Liver (tissue), 9 donors: ENCODE data around the gene CAMK2B. TPM values are rescaled to one million over a fixed set of nuclear protein-coding genes. Genes with fewer than 3 reads are reported as not detected.

Source experiments
- DNase-seq: peaks from one replicate; pipeline ENCODE4 v3.0.0-alpha.2; 2017; ENCODE audit warnings: low spot score
- H3K27ac ChIP-seq, 2 donors: one replicate each; pipeline ENCODE4 v1.7.0; 2013; ENCODE audit warnings: inconsistent platforms in 2 of 2, low read length in 2 of 2, control low read depth in 1 of 2, low read depth in 1 of 2, mild to moderate bottlenecking in 1 of 2
- H3K27me3 ChIP-seq, 4 donors: one replicate each; pipeline versions ENCODE4 v1.6.1 to v1.7.0; 2013; ENCODE audit warnings: low read length in 3 of 4, inconsistent platforms in 1 of 4, mild to moderate bottlenecking in 1 of 4, moderate library complexity in 1 of 4; ENCODE audit not compliant: control insufficient read depth in 4 of 4, insufficient read depth in 4 of 4
- H3K36me3 ChIP-seq, 4 donors: one replicate each; pipeline versions ENCODE4 v1.6.1 to v1.7.0; 2013; ENCODE audit warnings: low read length in 3 of 4, mild to moderate bottlenecking in 3 of 4, low read depth in 1 of 4, moderate library complexity in 1 of 4; ENCODE audit not compliant: control insufficient read depth in 4 of 4, insufficient read depth in 3 of 4
- H3K4me1 ChIP-seq, 4 donors: one replicate each; pipeline versions ENCODE4 v1.6.1 to v1.7.0; 2013; ENCODE audit warnings: low read length in 3 of 4, mild to moderate bottlenecking in 3 of 4, moderate library complexity in 1 of 4; ENCODE audit not compliant: control insufficient read depth in 4 of 4, insufficient read depth in 4 of 4
- H3K4me3 ChIP-seq, 3 donors: one replicate each; pipeline versions ENCODE4 v1.6.1 to v1.7.0; 2013; ENCODE audit warnings: low read length in 3 of 3, control low read depth in 1 of 3, low read depth in 1 of 3, mild to moderate bottlenecking in 1 of 3
- H3K9ac ChIP-seq, 2 donors: one replicate each; pipeline ENCODE4 v1.7.0; 2013; ENCODE audit warnings: low read length in 2 of 2, mild to moderate bottlenecking in 2 of 2, moderate library complexity in 2 of 2, control low read depth in 1 of 2, low read depth in 1 of 2
- H3K9me3 ChIP-seq, 4 donors: one replicate each; pipeline versions ENCODE4 v1.6.1 to v1.7.0; 2013; ENCODE audit warnings: low read length in 3 of 4; ENCODE audit not compliant: control insufficient read depth in 4 of 4
- ATF3 ChIP-seq: IDR thresholded peaks from 2 replicates; pipeline ENCODE4 v1.6.1; 2016; ENCODE audit warnings: antibody characterized with exemption
- CTCF ChIP-seq: fragments of 150-350 bp; IDR thresholded peaks from 2 replicates; pipeline ENCODE4 v1.5.1; 2017; ENCODE audit warnings: improper control_type of control experiment, low read depth, low read length; ENCODE audit not compliant: missing input control
- EGR1 ChIP-seq, 2 donors: IDR thresholded peaks; 2 replicates each; pipeline ENCODE4 v1.6.1; 2016 to 2018; ENCODE audit warnings: antibody characterized with exemption in 2 of 2, low read depth in 2 of 2
- FOXA1 ChIP-seq: IDR thresholded peaks from 2 replicates; pipeline ENCODE4 v1.6.1; 2016; ENCODE audit warnings: antibody characterized with exemption
- FOXA2 ChIP-seq: IDR thresholded peaks from 2 replicates; pipeline ENCODE4 v1.6.1; 2016; ENCODE audit warnings: antibody characterized with exemption
- GABPA ChIP-seq, 2 donors: IDR thresholded peaks in 1 of 2; conservative IDR thresholded peaks in 1 of 2; 2 replicates each; pipeline ENCODE4 v1.6.1; 2016; ENCODE audit warnings: antibody characterized with exemption in 2 of 2, mild to moderate bottlenecking in 1 of 2, moderate library complexity in 1 of 2
- HNF4A ChIP-seq, 2 donors: conservative IDR thresholded peaks; 2 replicates each; pipeline ENCODE4 v1.6.1; 2016; ENCODE audit warnings: antibody characterized with exemption in 2 of 2, mild to moderate bottlenecking in 2 of 2
- HNF4G ChIP-seq: IDR thresholded peaks from 2 replicates; pipeline ENCODE4 v1.6.1; 2016; ENCODE audit warnings: antibody characterized with exemption
- JUND ChIP-seq, 2 donors: IDR thresholded peaks; 2 replicates each; pipeline ENCODE4 v1.6.1; 2016; ENCODE audit warnings: antibody characterized with exemption in 2 of 2
- MAX ChIP-seq: IDR thresholded peaks from 2 replicates; pipeline ENCODE4 v1.6.1; 2016; ENCODE audit warnings: antibody characterized with exemption
- NR2F2 ChIP-seq: IDR thresholded peaks from 2 replicates; pipeline ENCODE4 v1.6.1; 2016; ENCODE audit warnings: antibody characterized with exemption
- RAD21 ChIP-seq, 2 donors: IDR thresholded peaks; 2 replicates each; pipeline ENCODE4 v1.6.1; 2016; ENCODE audit warnings: antibody characterized with exemption in 2 of 2, mild to moderate bottlenecking in 2 of 2
- REST ChIP-seq: IDR thresholded peaks from 2 replicates; pipeline ENCODE4 v1.6.1; 2016; ENCODE audit warnings: antibody characterized with exemption, mild to moderate bottlenecking
- RXRA ChIP-seq, 2 donors: IDR thresholded peaks; 2 replicates each; pipeline ENCODE4 v1.6.1; 2017 to 2018; ENCODE audit warnings: antibody characterized with exemption in 2 of 2, mild to moderate bottlenecking in 1 of 2
- SP1 ChIP-seq: IDR thresholded peaks from 2 replicates; pipeline ENCODE4 v1.6.1; 2018; ENCODE audit warnings: antibody characterized with exemption, mild to moderate bottlenecking
- TAF1 ChIP-seq: conservative IDR thresholded peaks from 2 replicates; pipeline ENCODE4 v1.6.1; 2016; ENCODE audit warnings: antibody characterized with exemption, mild to moderate bottlenecking
- YY1 ChIP-seq: IDR thresholded peaks from 2 replicates; pipeline ENCODE4 v1.6.1; 2016; ENCODE audit warnings: antibody characterized with exemption, mild to moderate bottlenecking
- ZBTB33 ChIP-seq: IDR thresholded peaks from 2 replicates; pipeline ENCODE4 v1.6.1; 2016; ENCODE audit warnings: antibody characterized with exemption
- WGBS: extraction: QIAGEN DNeasy Blood & Tissue Kit; methylation state at CpG from one replicate; pipeline ENCODE4 v1.1.7; 2013; 5-methylcytosine and 5-hydroxymethylcytosine counted together
- polyA plus RNA-seq, 2 donors: library from polyadenylated mRNA; stranded (reverse) in 1 of 2; unstranded in 1 of 2; fragments of 200-250 nt in 1 of 2; fragments of >200 nt in 1 of 2; fragmentation: Nextera tagmentation in 1 of 2; extraction: Ambion mirVana in 1 of 2; gene quantifications; one replicate each; pipeline versions ENCODE4 v1.2.1 to v1.2.3, GENCODE V29; 2013 to 2015
- total RNA-seq, 2 donors: library from RNA; depleted of rRNA; stranded (reverse); fragments of >200 nt; gene quantifications; one replicate each; pipeline ENCODE4 v1.2.3, GENCODE V29; 2014
- donor health status: healthy.
- donor health status: healthy.
- donor health status: healthy.
- donor health status: healthy.
- donor health status: healthy.

CAMK2B gene
- total and polyA plus RNA-seq, 4 donors, result 2.1 to 3.3 (median 2.2) TPM; not detected in 1

GRCh38 chr7:44218418-44219201 is 106.8 kb downstream of the CAMK2B start:
- TF ChIP-seq GABPA (IDR thresholded peaks at IDR 0.05 in 1 of 2, conservative IDR thresholded peaks at IDR 0.05 in 1 of 2) (no peak), EGR1 (IDR thresholded peaks at IDR 0.05; ENCODE audit: low read depth in 2 of 2) (no peak), MAX (no peak), FOXA2 (no peak), FOXA1 (no peak), ZBTB33 (no peak), RXRA (IDR thresholded peaks at IDR 0.05) (no peak), HNF4G (no peak), NR2F2 (no peak), HNF4A (conservative IDR thresholded peaks at IDR 0.05) (no peak), ATF3 (no peak), SP1 (no peak), CTCF (no peak), RAD21 (IDR thresholded peaks at IDR 0.05) (no peak), TAF1 (no peak), JUND (IDR thresholded peaks at IDR 0.05) (no peak), YY1 (no peak)
- no peaks in the 10 kb centered on the region for H3K36me3 ChIP-seq
- WGBS, result 89% methylated on average over 26 of the region's 26 CpGs
- no peak for DNase-seq
- no peaks in the 10 kb centered on the region for H3K27me3 ChIP-seq
- H3K27ac ChIP-seq, result no peak overlapping the region
- H3K9me3 ChIP-seq, result no peaks in the 10 kb centered on the region
- no peak overlapping the region for H3K4me3 ChIP-seq
- H3K9ac ChIP-seq, result no peak overlapping the region
- H3K4me1 ChIP-seq, result no peaks in the 10 kb centered on the region

- no peak overlapping the region for H3K27ac ChIP-seq
- H3K27me3 ChIP-seq, result no peaks in the 10 kb centered on the region
- H3K9ac ChIP-seq, result no peak overlapping the region
- no peaks in the 10 kb centered on the region for H3K9me3 ChIP-seq
- 89% methylated on average over 17 of the region's 17 CpGs for WGBS
- TF ChIP-seq GABPA (IDR thresholded peaks at IDR 0.05 in 1 of 2, conservative IDR thresholded peaks at IDR 0.05 in 1 of 2) (no peak), SP1 (no peak), RXRA (IDR thresholded peaks at IDR 0.05) (no peak), HNF4G (no peak), REST (no peak), TAF1 (no peak), FOXA1 (no peak), JUND (IDR thresholded peaks at IDR 0.05) (no peak), YY1 (no peak), RAD21 (IDR thresholded peaks at IDR 0.05) (no peak), ZBTB33 (no peak)
- no peak for DNase-seq
- H3K4me3 ChIP-seq, result no peak overlapping the region
- H3K4me1 ChIP-seq, result no peaks in the 10 kb centered on the region
- H3K36me3 ChIP-seq, result peaks cover 0 to 4% (median 0%) of the 10 kb centered on the region in 4 donors
Observed at GRCh38 chr7:44217852-44218402, 107.5 kb downstream of the CAMK2B start.
